SK-N-SH treated with all-trans-retinoic acid at 6 μM for 48 hours (cell line): ENCODE measurements around the gene LTBP3.

Experiments
- ARNTL ChIP-seq: fragments of 450-650 bp; formaldehyde crosslinking; IDR thresholded peaks from 2 replicates; pipeline ENCODE4 v1.5.0; 2020; ENCODE audit warnings: low read depth, mild to moderate bottlenecking, moderate library complexity, borderline replicate concordance
- BACH2 ChIP-seq: fragments of 250-450 bp; sonication (Bioruptor Pico); IDR thresholded peaks from 2 replicates; pipeline ENCODE4 v1.9.0; 2021; ENCODE audit warnings: mild to moderate bottlenecking, borderline replicate concordance
- GLIS3 ChIP-seq: fragments of 250-450 bp; sonication (Bioruptor Pico); IDR thresholded peaks from 2 replicates; pipeline ENCODE4 v1.5.0; 2020; ENCODE audit warnings: mild to moderate bottlenecking, moderate library complexity
- PPARA ChIP-seq: fragments of 250-450 bp; sonication (Bioruptor Pico); IDR thresholded peaks from 2 replicates; pipeline ENCODE4 v1.5.0; 2020; ENCODE audit warnings: mild to moderate bottlenecking, borderline replicate concordance
- RARB ChIP-seq: fragments of 250-450 bp; sonication (Bioruptor Pico); IDR thresholded peaks from 2 replicates; pipeline ENCODE4 v1.8.0; 2021; ENCODE audit warnings: mild to moderate bottlenecking, moderate library complexity
- SNAI2 ChIP-seq: fragments of 250-450 bp; sonication (Bioruptor Pico); IDR thresholded peaks from 2 replicates; pipeline ENCODE4 v1.5.0; 2020; ENCODE audit warnings: mild to moderate bottlenecking, moderate library complexity
- ZFP3 ChIP-seq: fragments of 250-450 bp; sonication (Bioruptor Pico); IDR thresholded peaks from 2 replicates; pipeline ENCODE4 v1.5.0; 2020; ENCODE audit warnings: mild to moderate bottlenecking, moderate library complexity
- ZFP30 ChIP-seq: fragments of 450-650 bp; formaldehyde crosslinking; IDR thresholded peaks from 2 replicates; pipeline ENCODE4 v1.5.0; 2022; ENCODE audit warnings: mild to moderate bottlenecking, moderate library complexity
- ZNF565 ChIP-seq: fragments of 450-650 bp; formaldehyde crosslinking; conservative IDR thresholded peaks from 2 replicates; pipeline ENCODE4 v1.5.0; 2020; ENCODE audit warnings: low read depth, mild to moderate bottlenecking, moderate library complexity
- TF ChIP-seq, protein P1 (sequence below): fragments of 250-450 bp; sonication (Bioruptor Pico); IDR thresholded peaks from 2 replicates; pipeline ENCODE4 v1.8.0; 2020; ENCODE audit warnings: mild to moderate bottlenecking, moderate library complexity, borderline replicate concordance
- TF ChIP-seq, protein P2 (sequence below): fragments of 250-450 bp; sonication (Bioruptor Pico); IDR thresholded peaks from 2 replicates; pipeline ENCODE4 v1.5.0; 2020; ENCODE audit warnings: mild to moderate bottlenecking, moderate library complexity

DNA sequence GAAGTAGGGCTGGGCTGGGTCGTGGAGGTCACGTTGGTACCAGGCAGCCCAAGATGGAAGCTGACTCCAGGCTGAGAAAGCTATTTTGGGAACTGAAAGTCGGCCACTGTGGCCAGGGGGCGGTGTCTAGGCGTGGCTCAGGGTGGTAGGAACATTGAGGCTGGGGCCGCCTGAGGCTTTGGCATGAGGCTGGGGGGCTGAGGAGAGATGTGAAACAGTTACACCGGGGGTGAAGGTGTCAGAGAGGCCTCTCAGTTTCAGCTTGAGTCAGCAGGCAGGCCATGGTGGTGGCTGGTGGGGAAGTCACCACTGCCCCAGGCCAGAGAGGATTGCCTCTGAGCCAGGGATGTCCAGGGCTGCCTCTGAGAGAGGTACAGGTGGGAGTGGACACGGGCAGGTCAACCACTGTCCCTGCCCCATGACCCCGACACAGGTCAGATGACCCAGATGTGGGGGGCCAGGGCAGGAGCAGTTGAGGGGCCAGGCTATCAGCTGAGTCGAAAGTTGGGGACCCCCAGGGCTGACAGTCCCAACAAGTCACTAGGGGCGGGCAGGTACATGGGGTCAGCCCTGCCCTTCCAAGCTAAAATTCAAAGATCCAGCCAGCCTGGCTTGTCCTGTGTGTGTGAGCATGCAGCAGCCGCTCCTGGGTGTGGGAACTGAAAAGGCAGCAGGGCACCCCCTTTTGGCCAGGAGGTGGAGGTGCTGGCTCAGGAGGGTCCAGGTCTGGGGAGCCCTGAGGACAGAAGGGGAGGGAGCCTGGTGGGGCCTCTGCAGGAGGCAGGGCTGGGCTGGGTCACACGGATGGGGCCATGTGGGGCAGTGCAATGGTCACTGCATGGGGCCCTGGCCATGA lies 30.3 kb upstream of the LTBP3 start:
- no peak for TF ChIP-seq ZFP3 (CRISPR knock-in tag)
- TF ChIP-seq ARNTL (CRISPR knock-in tag) = no peak
- no peak for TF ChIP-seq RARB
- TF ChIP-seq SNAI2 (CRISPR knock-in tag) = no peak
- no peak for TF ChIP-seq PPARA (CRISPR knock-in tag)
- no peak for TF ChIP-seq BACH2
- no peak for TF ChIP-seq ZFP30 (CRISPR knock-in tag)
- no peak for TF ChIP-seq GLIS3 (CRISPR knock-in tag)
- TF ChIP-seq, protein P1, sequence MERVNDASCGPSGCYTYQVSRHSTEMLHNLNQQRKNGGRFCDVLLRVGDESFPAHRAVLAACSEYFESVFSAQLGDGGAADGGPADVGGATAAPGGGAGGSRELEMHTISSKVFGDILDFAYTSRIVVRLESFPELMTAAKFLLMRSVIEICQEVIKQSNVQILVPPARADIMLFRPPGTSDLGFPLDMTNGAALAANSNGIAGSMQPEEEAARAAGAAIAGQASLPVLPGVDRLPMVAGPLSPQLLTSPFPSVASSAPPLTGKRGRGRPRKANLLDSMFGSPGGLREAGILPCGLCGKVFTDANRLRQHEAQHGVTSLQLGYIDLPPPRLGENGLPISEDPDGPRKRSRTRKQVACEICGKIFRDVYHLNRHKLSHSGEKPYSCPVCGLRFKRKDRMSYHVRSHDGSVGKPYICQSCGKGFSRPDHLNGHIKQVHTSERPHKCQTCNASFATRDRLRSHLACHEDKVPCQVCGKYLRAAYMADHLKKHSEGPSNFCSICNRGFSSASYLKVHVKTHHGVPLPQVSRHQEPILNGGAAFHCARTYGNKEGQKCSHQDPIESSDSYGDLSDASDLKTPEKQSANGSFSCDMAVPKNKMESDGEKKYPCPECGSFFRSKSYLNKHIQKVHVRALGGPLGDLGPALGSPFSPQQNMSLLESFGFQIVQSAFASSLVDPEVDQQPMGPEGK = no peak
- TF ChIP-seq, protein P2, sequence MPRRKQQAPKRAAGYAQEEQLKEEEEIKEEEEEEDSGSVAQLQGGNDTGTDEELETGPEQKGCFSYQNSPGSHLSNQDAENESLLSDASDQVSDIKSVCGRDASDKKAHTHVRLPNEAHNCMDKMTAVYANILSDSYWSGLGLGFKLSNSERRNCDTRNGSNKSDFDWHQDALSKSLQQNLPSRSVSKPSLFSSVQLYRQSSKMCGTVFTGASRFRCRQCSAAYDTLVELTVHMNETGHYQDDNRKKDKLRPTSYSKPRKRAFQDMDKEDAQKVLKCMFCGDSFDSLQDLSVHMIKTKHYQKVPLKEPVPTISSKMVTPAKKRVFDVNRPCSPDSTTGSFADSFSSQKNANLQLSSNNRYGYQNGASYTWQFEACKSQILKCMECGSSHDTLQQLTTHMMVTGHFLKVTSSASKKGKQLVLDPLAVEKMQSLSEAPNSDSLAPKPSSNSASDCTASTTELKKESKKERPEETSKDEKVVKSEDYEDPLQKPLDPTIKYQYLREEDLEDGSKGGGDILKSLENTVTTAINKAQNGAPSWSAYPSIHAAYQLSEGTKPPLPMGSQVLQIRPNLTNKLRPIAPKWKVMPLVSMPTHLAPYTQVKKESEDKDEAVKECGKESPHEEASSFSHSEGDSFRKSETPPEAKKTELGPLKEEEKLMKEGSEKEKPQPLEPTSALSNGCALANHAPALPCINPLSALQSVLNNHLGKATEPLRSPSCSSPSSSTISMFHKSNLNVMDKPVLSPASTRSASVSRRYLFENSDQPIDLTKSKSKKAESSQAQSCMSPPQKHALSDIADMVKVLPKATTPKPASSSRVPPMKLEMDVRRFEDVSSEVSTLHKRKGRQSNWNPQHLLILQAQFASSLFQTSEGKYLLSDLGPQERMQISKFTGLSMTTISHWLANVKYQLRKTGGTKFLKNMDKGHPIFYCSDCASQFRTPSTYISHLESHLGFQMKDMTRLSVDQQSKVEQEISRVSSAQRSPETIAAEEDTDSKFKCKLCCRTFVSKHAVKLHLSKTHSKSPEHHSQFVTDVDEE (CRISPR knock-in tag) = no peak
- no peak for TF ChIP-seq ZNF565 (CRISPR knock-in tag)
